ENCODE measurements around the gene PLG.

DNA sequence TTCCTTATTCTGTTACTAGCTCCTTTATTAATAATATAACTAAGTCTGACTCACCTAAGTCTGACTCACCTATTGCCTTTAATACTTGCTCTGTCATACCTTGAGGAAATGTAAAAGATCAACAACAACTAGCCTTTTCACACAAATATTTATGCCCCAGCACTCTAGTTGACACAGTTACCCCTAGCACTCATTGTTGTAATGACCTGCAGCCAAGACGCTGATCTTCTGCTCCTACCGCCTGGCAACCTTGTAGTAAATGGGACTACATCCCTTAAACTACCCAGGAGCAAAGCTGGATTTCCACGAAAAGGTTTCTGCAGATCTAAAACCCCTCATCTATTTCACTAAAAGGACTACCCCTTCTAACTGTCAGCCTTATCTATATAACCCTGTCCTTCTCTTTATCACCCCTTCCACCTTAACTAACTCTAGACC is 90.0 kb downstream of the PLG start:
- TF ChIP-seq, protein P1, sequence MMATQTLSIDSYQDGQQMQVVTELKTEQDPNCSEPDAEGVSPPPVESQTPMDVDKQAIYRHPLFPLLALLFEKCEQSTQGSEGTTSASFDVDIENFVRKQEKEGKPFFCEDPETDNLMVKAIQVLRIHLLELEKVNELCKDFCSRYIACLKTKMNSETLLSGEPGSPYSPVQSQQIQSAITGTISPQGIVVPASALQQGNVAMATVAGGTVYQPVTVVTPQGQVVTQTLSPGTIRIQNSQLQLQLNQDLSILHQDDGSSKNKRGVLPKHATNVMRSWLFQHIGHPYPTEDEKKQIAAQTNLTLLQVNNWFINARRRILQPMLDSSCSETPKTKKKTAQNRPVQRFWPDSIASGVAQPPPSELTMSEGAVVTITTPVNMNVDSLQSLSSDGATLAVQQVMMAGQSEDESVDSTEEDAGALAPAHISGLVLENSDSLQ (IDR thresholded peaks at IDR 0.05), result no peak
- TF ChIP-seq FOXM1 (IDR thresholded peaks at IDR 0.05; ENCODE audit: borderline replicate concordance) (no peak), CTBP1 (IDR thresholded peaks at IDR 0.05; ENCODE audit: borderline replicate concordance) (no peak), ZNF384 (IDR thresholded peaks at IDR 0.05) (no peak), SP1 (IDR thresholded peaks at IDR 0.05) (no peak), ARNT (IDR thresholded peaks at IDR 0.05) (no peak), SUZ12 (IDR thresholded peaks at IDR 0.05) (no peak), FOXK2 (IDR thresholded peaks at IDR 0.05) (no peak), ELF4 (IDR thresholded peaks at IDR 0.05) (no peak)
